ENCODE measurements around the gene NT5DC3.

NT5DC3 gene

GRCh38 chr12:103877934-103878510, 37.0 kb upstream of the NT5DC3 start:
- POLR2A ChIA-PET = no interaction called here

DNA sequence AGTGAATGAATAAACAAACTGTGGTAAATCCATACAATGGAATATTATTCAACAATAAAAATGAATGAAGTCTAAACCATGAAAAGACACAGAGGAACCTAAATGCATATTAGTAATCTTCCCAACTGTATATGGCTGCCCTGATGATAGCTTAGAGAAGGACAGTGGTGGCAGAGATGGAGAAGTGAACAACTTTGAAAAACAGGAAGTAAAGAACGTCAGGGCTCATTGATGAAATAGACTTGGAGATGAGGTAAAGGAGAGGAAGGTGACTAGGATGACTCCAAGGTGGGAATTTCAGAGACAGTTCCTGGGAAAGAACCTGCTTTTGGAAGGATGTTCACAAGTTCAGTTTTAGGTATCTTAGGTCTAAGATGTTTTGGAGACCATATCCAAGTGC, 36.3 kb upstream of the NT5DC3 start:
- no peak for DNase-seq (ENCODE audit: low read depth, low spot score)
- no peak for TF ChIP-seq CTCF (IDR thresholded peaks at IDR 0.05; ENCODE audit: insufficient read depth, low read length, missing control alignments)
- no peak overlapping the region for H3K4me3 ChIP-seq (ENCODE audit: low read depth, low read length)
- ChIA-PET CTCF (interaction anchor here (0.6 to 7.4 kb wide), 24 partner anchors 9 to 1226 kb away, joined by 3 to 37 read pairs (median 4); partner anchors contain the start of genes HSP90B1 and TDG), POLR2A (no interaction called here)

More at GRCh38 chr12:103877934-103878510, 37.0 kb upstream of the NT5DC3 start:
- no peak overlapping the region for H3K4me3 ChIP-seq (ENCODE audit: low read depth, low read length)
- CTCF ChIA-PET = interaction anchor here (0.6 to 7.4 kb wide), 28 partner anchors 10 to 1225 kb away, joined by 3 to 37 read pairs (median 4); partner anchors contain the start of genes HSP90B1 and TDG
- TF ChIP-seq CTCF (IDR thresholded peaks at IDR 0.05; ENCODE audit: insufficient read depth, low read length, missing control alignments) = peak; percentile 78
- DNase-seq (ENCODE audit: low read depth, low spot score) = no peak

- POLR2A ChIA-PET = no interaction called here
- no peak for TF ChIP-seq CTCF (IDR thresholded peaks at IDR 0.05; ENCODE audit: insufficient read depth, low read length, missing control alignments)
- CTCF ChIA-PET = interaction anchor here (3.8 kb wide), 1 partner anchor 105 kb away, joined by 26 read pairs; no protein-coding TSS in a partner anchor
- no peak overlapping the region for H3K4me3 ChIP-seq (ENCODE audit: low read depth, low read length)
- no peak for DNase-seq (ENCODE audit: low read depth, low spot score)
These were observed 34.6 kb upstream of the NT5DC3 start for GRCh38 chr12:103875666-103876065.

DNA sequence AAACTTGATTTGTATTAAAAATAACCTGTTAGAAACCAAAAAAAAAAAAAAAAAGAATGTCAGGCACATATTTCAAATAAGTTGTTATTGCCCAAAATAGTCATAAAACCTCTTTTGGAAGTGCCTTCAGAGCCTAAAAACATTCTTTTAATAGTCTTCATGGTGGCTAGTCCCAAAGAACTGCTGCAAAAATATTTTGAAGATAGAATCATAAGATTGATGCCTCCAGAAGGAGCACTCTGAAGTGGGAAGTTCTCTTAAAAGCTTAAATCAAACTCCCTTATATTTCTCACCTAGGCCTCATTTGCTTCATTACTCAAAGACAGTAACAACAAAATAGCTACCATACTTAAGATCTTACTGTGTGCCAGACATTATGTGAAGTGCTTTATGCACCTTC, 27.2 kb upstream of the NT5DC3 start:
- no peak for TF ChIP-seq CTCF (IDR thresholded peaks at IDR 0.05; ENCODE audit: insufficient read depth, low read length, missing control alignments)
- ChIA-PET POLR2A (interaction anchor here (0.7 to 0.9 kb wide), 3 partner anchors 9 to 95 kb away, joined by 3 to 4 read pairs (median 4); partner anchors contain the start of gene NT5DC3), CTCF (interaction anchor here (0.7 to 4.7 kb wide), 9 partner anchors 9 to 293 kb away, joined by 3 to 189 read pairs (median 5); partner anchors contain the start of gene STAB2)
- peak; percentile 33 for DNase-seq (ENCODE audit: low read depth, low spot score)
- H3K4me3 ChIP-seq (ENCODE audit: low read depth, low read length) = no peak overlapping the region

GRCh38 chr12:103865151-103865730, 24.2 kb upstream of the NT5DC3 start:
- POLR2A ChIA-PET = no interaction called here

More at GRCh38 chr12:103865151-103865730, 24.2 kb upstream of the NT5DC3 start:
- no peak for TF ChIP-seq CTCF (IDR thresholded peaks at IDR 0.05; ENCODE audit: insufficient read depth, low read length, missing control alignments)
- H3K4me3 ChIP-seq (ENCODE audit: low read depth, low read length) = no peak overlapping the region
- CTCF ChIA-PET = interaction anchor here (1.0 to 1.7 kb wide), 5 partner anchors 13 to 237 kb away, joined by 3 to 12 read pairs (median 5); partner anchors contain the start of gene NT5DC3
- DNase-seq (ENCODE audit: low read depth, low spot score) = no peak

All from AG04449 (cell line).